NCI-H2227 (cell line): ENCODE results near the gene WDR73.
"Not testable (repeated sequence)": the region's sequence is repeated elsewhere in the genome, so short reads cannot be mapped to it uniquely, and the experiment has no call there.

Experiments used
- DNase-seq: peaks from one replicate; lab custom pipeline; 2025; ENCODE audit not compliant: unreplicated experiment; lab: John Stamatoyannopoulos, UW

Gene WDR73

GRCh38 chr15:84658080-84658787 lies 4.2 kb upstream of the WDR73 start, which contains the start of gene NMB:
Gene NMB (minus strand): TSS chr15:84658199. CDS start chr15:84658152, 47 bp downstream.
- peak; percentile 83 for DNase-seq

GRCh38 chr15:84657748-84658079 lies 3.6 kb upstream of the WDR73 start:
- no peak for DNase-seq

- DNase-seq: no peak
These were observed 2.9 kb upstream of the WDR73 start for GRCh38 chr15:84656972-84657371.

GRCh38 chr15:84654689-84655453 lies 788 bp upstream of the WDR73 start:
- peak; percentile 78 for DNase-seq

GRCh38 chr15:84653584-84653909 lies 536 bp downstream of the WDR73 start:
- peak; percentile 42 for DNase-seq

- DNase-seq: no peak
These were observed 4.4 kb downstream of the WDR73 start for GRCh38 chr15:84649706-84650105.

- DNase-seq: no peak
These were observed 5.5 kb downstream of the WDR73 start for GRCh38 chr15:84648539-84648938.

GRCh38 chr15:84647726-84648125 lies 6.4 kb downstream of the WDR73 start:
- DNase-seq: no peak

- no peak for DNase-seq
These were observed 8.1 kb downstream of the WDR73 start for GRCh38 chr15:84645997-84646396.

- no peak for DNase-seq
These were observed 8.6 kb downstream of the WDR73 start for GRCh38 chr15:84645496-84645895.

- no peak for DNase-seq
These were observed 10.2 kb downstream of the WDR73 start for GRCh38 chr15:84643838-84644237.

- not testable (repeated sequence) for DNase-seq
These were observed 11.4 kb downstream of the WDR73 start for GRCh38 chr15:84642640-84643039.

GRCh38 chr15:84641871-84642270 lies 12.2 kb downstream of the WDR73 start:
- not testable (repeated sequence) for DNase-seq

- no peak for DNase-seq
These were observed 16.0 kb downstream of the WDR73 start for GRCh38 chr15:84638103-84638502.

GRCh38 chr15:84634228-84634837 lies 19.8 kb downstream of the WDR73 start:
- no peak for DNase-seq

GRCh38 chr15:84633311-84634227 lies 20.5 kb downstream of the WDR73 start:
- DNase-seq: peak; percentile 59

- DNase-seq: no peak
These were observed 22.3 kb downstream of the WDR73 start for GRCh38 chr15:84631706-84632272.

- no peak for DNase-seq
These were observed 25.1 kb downstream of the WDR73 start for GRCh38 chr15:84629033-84629432.

GRCh38 chr15:84625123-84625522 lies 29.0 kb downstream of the WDR73 start:
- no peak for DNase-seq

GRCh38 chr15:84624359-84624758 lies 29.7 kb downstream of the WDR73 start:
- no peak for DNase-seq
